Activated CD4-positive, alpha-beta T cell treated with anti-CD3 and anti-CD28 coated beads, Interleukin-2, amount 50 U/mL, for 24 hours (primary cell): ENCODE results near the gene PTH2.
"Not testable (repeated sequence)": the region's sequence is repeated elsewhere in the genome, so short reads cannot be mapped to it uniquely, and the experiment has no call there.

ENCODE experiments used
- DNase-seq, 2 donors: peaks; one replicate each; pipeline ENCODE4 v3.0.0-alpha.2; 2020; ENCODE audit warnings: low read depth in 1 of 2, low spot score in 1 of 2

The PTH2 gene

GRCh38 chr19:49390131-49390928, 32.9 kb downstream of the PTH2 start:
- no peak for DNase-seq

GRCh38 chr19:49389406-49389805, 33.8 kb downstream of the PTH2 start:
- no peak for DNase-seq

- peak; percentile 53 to 90 for DNase-seq
These were observed 35.3 kb downstream of the PTH2 start, which contains the start of gene KASH5 for GRCh38 chr19:49387936-49388372. TSS of gene KASH5 (plus strand) at chr19:49388249. CDS start at chr19:49390884, 2,635 bp downstream.

GRCh38 chr19:49383599-49383998, 39.6 kb downstream of the PTH2 start:
- DNase-seq, result no peak

GRCh38 chr19:49382639-49383038, 40.6 kb downstream of the PTH2 start:
- DNase-seq, result no peak

- no peak for DNase-seq
These were observed 42.9 kb downstream of the PTH2 start for GRCh38 chr19:49380391-49380790.

GRCh38 chr19:49378512-49378911, 44.7 kb downstream of the PTH2 start:
- no peak for DNase-seq

- DNase-seq, result no peak
These were observed 48.4 kb downstream of the PTH2 start for GRCh38 chr19:49374665-49375434.

- DNase-seq, result not testable (repeated sequence)
These were observed 50.1 kb downstream of the PTH2 start for GRCh38 chr19:49373174-49373573.
